IPS-NIHi11 (cell line): ENCODE measurements around the gene CTSL.
"Not testable (repeated sequence)": the region's sequence is repeated elsewhere in the genome, so short reads cannot be mapped to it uniquely, and the experiment has no call there.

ENCODE experiments used
- DNase-seq: peaks from one replicate; pipeline ENCODE4 v3.0.0; 2012; ENCODE audit warnings: mixed read lengths, low spot score

The CTSL gene

DNA sequence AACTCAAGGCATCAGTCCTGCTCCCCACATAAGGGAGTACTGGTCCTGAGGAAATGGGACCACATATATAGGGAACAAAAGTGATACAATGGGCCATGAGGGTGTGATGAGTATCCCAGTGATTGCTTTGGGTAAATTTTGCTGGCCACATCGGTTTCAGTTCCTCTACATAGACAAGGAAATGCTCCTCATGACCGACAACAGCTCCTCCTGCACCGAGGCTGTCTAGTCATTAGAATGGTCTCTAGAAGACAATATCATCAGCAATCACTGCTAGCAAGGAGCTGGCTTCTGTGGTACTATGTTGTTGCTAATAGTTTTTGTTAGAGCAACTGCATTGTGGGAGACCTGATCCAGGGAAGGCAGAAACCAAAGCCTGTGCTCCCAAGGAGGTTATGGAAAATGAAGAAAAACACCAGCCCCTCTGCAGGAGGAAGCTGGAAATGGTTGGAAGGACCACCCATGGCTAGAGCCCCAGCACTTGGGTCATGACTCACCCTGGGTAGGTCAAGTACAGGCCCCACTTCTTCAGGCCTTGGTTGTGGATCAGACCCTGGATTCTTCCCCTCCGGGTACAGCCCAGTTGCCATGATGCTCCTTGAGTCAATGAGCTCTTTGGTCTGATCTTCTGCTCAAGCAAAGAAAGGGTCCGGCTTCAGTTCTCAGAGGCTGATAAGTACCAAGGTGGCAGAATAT is 3.4 kb upstream of the CTSL start:
- no peak for DNase-seq

- DNase-seq = peak; percentile 44
Measured at GRCh38 chr9:87725356-87725899, 491 bp upstream of the CTSL start.

- DNase-seq = no peak
Measured at GRCh38 chr9:87729246-87729645, 3.3 kb downstream of the CTSL start.

GRCh38 chr9:87731321-87731720 is 5.4 kb downstream of the CTSL start:
- no peak for DNase-seq

- no peak for DNase-seq
Measured at GRCh38 chr9:87732344-87732743, 6.4 kb downstream of the CTSL start.

- no peak for DNase-seq
Measured at GRCh38 chr9:87732756-87733155, 6.8 kb downstream of the CTSL start.

DNA sequence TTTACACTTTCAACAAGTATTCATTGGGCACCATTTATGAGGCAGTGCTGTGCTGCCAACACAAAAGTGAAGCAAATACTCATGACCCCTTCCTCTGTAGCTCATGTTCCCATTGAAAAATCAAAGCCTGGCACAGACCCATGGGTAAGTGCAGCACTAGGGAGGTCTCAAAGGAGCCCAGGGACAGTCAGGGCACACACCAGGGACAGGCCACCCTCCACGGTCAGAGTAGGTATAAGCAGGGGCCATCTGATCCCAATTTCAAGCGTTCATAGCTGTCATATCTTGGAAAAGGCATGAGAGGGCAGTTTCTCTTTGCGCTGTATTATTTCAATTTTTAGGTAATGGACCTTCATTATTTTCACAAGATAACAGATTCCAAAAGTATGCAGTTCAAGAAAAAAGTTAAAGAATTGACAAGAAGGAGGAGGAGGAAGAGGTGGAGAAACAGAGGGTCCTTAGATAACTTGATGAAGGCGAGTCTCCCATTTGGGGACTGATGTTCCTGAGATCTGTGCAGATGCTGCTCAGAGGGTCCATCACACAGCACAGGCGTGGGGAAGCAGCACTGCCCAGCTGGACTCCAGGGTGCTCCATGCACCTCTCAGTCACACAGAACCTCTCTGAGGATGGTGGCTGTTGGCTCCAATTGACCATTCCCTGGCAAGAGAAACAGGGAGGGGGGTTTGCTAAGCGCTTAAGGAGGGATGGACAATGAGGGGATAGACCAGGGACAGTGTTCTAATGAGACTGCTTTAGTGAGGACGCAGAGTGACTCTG is 7.5 kb downstream of the CTSL start:
- DNase-seq = no peak

DNA sequence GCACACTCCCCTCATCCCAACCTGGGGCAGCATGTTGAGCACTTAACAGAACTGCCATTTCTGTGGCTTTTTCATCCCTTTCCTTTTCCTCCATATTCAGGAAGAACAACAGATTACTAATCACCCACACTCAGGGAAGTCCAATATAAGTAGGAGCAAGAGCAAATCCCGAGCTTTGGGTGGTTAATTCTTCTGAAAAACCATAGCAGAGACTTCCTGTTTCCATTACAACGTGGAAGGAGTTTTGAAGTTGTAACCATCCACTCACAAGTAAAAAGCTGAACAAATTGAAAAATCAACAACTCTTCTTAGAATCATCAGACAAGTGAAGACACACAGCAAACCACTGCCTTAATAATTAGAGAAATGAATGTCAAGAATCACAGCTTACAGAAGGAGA is 8.2 kb downstream of the CTSL start:
- no peak for DNase-seq

DNA sequence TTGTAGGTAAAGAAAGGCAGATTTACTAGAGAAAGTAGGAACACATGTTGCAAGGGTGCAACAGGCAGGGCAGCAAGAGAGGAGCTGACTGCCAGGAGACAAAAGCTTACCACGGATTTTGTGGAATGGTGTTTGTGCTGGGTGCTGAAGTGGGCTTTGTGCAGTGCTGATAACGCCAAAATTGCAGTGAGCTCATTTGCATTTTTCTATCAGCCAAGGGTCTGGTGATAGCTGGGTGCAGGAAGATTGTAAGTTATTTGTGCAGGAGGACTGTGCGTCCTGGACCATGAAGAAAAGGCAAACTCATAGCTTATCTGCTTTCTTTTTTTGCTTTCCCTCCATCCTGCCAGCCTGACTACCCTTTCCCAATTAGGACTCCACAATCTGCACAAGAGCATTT is 13.6 kb downstream of the CTSL start:
- DNase-seq = no peak

GRCh38 chr9:87740209-87740608 is 14.3 kb downstream of the CTSL start:
- no peak for DNase-seq

GRCh38 chr9:87741326-87741725 is 15.4 kb downstream of the CTSL start:
- no peak for DNase-seq

DNA sequence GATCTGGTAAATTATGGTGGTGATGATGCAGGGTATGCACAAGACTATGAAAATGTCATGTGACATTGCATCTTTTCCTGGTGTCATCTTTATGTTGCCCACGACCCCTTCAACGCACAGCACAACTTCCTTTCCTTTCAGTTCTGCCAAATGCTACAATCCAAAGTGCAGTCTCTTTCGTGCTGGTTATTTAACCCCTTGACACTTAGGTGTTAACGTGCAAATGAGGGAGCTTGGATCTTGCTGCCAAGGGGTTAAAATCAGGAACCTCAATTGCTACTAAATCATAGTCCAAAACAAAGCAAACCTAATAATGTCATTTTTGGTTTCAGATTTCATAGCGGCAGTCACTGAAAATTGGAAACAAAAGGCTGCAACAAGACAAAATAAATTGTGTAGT is 16.0 kb downstream of the CTSL start:
- DNase-seq = no peak

GRCh38 chr9:87742813-87743428 is 17.0 kb downstream of the CTSL start:
- DNase-seq = no peak

DNA sequence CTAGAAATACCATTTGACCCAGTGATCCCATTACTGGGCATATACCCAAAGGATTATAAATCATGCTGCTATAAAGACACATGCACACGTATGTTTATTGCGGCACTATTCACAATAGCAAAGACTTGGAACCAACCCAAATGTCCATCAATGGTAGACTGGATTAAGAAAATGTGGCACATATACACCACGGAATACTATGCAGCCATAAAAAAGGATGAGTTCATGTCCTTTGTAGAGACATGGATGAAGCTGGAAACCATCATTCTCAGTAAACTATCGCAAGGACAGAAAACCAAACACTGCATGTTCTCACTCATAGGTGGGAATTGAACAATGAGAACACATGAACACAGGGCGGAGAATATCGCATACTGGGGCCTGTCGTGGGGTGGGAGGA is 18.3 kb downstream of the CTSL start:
- DNase-seq = not testable (repeated sequence)

DNA sequence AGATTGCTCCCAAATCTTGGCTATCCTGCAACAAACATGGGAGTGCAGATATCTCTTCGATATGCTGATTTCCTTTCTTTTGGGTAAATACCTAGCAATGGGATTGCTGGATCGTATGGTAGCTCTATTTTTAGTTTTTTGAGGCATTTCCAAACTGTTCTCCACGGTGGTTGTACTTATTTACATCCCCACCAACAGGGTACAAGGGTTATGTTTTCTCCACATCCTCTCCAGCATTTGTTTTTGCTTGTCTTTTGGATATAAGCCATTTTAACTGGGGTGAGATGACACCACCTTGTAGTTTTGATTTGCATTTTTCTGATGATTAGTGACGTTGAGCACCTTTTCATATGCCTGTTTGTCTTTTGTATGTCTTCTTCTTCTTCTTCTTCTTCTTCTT is 20.3 kb downstream of the CTSL start:
- no peak for DNase-seq

DNA sequence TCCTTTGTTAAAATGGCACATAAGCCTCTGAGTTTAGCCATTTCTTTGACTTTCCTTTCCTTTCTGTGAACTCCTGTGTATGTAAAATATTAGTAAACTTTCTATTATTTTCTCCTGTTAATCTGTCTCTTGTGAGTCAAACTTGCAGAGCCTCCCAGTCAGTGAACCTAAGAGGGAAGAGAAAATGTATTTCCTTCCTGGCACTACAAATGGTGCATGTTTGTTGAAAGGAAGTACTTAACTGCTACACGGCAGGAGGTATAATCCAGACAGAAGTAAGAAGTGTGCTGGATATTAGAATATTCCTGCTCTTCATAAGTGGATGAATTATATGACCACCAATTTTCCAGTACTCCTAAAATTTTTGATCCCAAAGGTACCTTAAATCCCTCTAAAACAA is 23.0 kb downstream of the CTSL start:
- no peak for DNase-seq

- DNase-seq = no peak
Measured at GRCh38 chr9:87749335-87750035, 23.6 kb downstream of the CTSL start.

- DNase-seq = no peak
Measured at GRCh38 chr9:87750726-87751125, 24.8 kb downstream of the CTSL start.

DNA sequence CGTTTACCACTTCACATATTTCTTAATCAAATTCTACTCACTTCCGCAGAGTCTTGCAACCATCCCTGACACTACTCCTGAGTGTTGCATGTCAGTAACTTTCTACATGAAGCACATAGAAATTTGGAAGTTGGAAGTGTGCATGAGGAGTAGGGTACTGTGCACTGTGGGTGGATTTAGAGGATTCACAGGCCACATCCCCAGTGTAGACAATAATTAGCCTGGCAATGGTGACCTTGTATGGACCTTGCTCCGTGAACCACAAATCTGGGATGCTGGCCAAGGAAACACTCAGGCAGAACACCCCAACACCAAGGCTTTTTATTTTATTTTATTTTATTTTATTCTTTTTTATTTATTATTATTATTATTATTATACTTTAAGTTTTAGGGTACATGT is 25.5 kb downstream of the CTSL start:
- no peak for DNase-seq

DNA sequence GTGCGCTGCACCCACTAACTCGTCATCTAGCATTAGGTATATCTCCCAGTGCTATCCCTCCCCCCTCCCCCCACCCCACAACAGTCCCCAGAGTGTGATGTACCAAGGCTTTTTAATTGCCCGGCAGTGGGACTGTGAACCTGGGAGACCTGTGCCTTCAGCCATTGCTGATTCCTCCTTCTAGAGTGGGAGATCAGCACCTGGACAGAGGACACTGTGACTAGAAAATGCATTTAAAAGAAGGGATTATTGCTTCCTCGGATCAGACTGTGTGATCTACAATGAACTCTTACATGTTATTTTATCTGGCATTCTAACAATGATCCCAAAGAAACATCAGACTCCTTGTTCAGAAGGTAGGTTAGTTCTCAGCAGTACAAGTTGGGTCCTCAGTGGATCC is 25.9 kb downstream of the CTSL start:
- no peak for DNase-seq

DNA sequence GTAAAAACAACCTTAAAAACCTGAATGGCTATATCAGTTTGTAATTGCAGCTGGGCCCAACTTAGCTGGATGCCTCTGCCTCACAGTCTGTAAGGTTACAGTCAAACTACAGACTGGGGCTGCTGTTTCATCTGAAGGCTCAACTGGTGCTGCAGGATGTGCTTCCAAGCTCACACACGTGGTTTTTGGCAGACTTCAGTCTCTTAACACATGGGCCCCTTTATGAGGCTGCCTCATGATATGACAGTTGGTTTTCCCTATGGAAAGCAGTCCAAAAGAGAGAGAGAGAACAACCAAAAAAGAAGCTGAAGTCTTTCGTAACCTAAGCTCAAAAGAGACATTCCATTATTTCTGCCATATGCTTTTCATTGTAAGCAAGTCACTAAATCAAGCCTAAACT is 27.4 kb downstream of the CTSL start:
- no peak for DNase-seq

DNA sequence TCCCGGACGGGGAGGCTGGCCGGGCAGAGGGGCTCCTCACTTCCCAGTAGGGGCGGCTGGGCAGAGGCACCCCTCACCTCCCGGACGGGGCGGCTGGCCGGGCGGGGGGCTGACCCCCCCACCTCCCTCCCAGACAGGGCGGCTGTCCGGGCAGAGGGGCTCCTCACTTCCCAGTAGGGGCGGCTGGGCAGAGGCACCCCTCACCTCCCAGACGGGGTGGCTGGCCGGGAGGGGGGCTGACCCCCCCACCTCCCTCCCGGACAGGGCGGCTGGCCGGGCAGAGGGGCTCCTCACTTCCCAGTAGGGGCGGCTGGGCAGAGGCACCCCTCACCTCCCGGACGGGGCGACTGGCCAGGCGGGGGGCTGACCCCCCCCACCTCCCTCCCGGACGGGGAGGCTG is 32.4 kb downstream of the CTSL start:
- DNase-seq = not testable (repeated sequence)
